ENCODE data around the gene BAG5.
A peak's percentile ranks its signal among the peaks of the same experiment; 100 is the strongest.

BAG5 gene

DNA sequence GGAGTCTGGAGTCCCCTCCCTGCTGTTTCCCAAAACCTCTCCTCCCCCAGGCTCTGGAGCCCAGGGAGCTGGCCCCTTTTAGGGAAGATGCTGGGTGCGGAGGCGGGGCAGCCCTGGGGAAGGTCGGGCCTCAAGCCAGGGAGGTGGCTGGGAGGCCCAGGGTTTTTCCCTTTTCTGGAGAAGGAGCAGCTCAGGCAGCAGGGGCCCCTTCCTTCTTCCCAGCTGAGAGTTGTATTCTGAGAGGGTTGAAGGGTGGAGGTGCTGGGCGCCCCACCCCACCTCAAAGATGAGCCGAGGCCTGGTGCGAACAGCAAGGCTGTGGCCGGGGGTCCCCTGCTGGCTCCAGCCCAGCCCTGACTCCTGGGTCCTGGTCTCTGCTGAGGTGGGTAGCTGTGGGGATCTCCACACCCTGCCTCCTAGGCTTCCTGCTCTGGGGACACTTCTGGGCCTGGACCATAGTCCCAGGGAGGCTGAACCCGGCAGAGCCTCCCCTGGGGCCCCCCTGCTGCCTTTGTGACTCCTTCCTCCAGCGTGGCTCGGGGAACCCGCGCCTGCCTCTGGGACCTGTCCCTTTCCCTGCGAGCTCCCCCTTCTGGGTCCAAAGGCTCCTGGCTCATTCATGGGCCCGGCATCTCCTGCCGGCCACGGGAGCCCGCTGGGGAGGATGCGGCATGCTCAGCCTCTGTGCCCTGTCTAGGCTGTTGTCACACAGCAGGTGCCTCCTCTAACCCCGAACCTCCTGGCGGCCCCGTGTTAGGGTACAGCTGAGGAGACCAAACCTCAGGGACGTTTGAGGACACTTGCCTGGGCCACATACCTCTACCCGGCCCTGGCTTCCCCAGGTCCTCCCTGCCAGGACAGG lies 29.1 kb downstream of the BAG5 start:
- DNase-seq (ENCODE audit: low read depth): no peak
- no peak overlapping the region for H3K4me3 ChIP-seq (ENCODE audit: low read depth, low read length)
- TF ChIP-seq, protein P1, sequence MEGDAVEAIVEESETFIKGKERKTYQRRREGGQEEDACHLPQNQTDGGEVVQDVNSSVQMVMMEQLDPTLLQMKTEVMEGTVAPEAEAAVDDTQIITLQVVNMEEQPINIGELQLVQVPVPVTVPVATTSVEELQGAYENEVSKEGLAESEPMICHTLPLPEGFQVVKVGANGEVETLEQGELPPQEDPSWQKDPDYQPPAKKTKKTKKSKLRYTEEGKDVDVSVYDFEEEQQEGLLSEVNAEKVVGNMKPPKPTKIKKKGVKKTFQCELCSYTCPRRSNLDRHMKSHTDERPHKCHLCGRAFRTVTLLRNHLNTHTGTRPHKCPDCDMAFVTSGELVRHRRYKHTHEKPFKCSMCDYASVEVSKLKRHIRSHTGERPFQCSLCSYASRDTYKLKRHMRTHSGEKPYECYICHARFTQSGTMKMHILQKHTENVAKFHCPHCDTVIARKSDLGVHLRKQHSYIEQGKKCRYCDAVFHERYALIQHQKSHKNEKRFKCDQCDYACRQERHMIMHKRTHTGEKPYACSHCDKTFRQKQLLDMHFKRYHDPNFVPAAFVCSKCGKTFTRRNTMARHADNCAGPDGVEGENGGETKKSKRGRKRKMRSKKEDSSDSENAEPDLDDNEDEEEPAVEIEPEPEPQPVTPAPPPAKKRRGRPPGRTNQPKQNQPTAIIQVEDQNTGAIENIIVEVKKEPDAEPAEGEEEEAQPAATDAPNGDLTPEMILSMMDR (conservative IDR thresholded peaks at IDR 0.05; ENCODE audit: low read depth, low read length): no peak

DNA sequence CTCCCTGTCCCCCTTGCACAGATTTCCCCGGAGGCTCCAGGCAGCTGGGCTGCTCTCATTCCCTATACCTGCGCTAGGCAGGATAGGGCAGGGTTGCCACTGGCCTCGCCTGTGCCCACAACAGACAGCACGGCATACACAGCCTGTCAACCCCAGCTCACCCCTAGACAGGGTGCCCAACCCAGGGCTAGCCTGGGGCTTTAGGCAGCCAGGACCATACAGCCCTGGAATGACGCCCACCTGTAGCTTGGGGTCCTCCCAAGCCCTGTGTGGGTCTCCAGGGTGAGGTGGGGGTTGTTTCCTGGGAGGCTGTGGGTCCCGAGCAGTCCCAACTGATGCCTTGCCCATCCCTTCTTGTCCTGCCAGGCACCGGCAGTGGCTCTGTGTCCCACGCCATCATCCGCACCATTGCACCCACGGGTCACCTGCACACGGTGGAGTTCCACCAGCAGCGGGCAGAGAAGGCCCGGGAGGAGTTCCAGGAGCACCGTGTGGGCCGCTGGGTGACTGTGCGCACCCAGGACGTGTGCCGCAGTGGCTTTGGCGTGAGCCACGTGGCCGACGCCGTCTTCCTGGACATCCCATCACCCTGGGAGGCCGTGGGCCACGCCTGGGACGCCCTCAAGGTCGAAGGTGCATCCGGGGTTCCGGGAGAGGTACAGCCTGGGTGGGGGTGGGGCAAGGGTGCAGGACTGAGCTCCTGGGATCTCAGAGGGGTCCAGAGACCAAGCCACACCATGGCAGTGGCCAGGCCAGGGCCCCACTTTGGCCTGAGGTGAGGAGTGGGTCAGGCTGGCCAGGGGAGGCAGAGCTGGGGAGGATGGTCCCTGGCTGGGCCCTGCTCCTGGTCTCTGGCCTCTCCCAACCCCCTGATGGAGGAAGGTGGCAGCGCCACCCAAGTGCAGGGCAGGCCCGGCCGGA lies 30.0 kb downstream of the BAG5 start:
- TF ChIP-seq, protein P1 (conservative IDR thresholded peaks at IDR 0.05; ENCODE audit: low read depth, low read length): no peak
- no peak for DNase-seq (ENCODE audit: low read depth)
- H3K4me3 ChIP-seq (ENCODE audit: low read depth, low read length): no peak overlapping the region

DNA sequence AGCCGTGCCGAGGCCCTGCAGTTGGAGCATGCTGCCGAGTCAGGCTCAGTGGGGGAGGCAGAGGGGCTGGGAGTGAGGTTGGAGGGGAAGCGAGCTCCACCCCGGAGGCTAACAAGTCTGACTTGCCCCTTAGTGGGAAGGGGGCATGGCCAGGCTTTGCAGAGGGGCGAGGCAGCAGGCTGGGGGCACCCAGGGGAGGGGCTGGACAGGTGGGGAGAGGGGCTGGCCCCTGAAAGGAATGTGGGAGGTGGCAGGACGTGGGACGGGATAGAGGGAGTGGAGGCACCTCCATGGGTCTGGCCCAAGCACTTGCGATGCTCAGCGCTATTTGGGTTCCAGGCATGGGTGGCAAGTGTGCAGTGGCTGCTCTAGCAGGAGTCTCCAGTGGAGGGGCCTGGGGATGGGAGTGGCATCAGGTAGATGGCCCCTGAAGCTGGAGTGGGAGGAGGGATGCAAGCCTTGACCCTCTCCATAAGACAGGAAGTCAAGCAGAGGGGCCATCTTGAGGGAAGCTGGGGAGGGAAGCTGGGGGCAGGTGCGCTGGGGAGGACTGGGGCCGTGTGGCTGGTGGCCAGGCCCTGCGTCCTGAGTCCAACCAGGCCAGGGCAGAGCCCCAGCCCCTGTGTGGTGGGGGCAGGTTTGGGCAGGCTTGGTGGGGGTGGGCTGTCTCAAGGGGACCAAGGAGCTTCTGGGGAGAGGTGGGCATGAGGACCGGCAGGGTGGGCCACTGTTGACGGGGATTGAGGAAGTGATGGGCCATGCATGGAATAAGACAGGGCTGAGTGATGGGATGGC lies 30.8 kb downstream of the BAG5 start:
- H3K4me3 ChIP-seq (ENCODE audit: low read depth, low read length): no peak overlapping the region
- no peak for DNase-seq (ENCODE audit: low read depth)
- TF ChIP-seq, protein P1 (conservative IDR thresholded peaks at IDR 0.05; ENCODE audit: low read depth, low read length): no peak

DNA sequence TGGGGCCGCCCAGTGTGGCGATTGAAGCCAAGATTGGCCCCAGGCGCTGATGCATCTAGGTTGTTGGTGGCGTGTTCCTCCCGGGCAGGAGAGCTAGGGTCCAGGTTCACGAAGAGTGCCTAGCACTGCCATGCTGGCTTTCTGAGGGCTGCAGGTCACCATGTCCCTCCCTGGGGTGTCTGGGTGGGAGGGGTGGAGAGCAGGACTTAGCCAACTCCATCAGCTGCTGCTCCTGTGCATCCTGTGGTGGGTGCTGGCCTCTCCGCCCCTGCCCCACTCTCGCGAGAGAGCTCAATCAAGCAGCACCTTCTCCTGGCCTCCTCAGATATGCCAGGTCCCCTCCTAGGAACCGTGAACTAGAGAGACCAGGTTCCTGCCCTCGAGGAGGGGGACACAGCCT lies 31.6 kb downstream of the BAG5 start:
- H3K4me3 ChIP-seq (ENCODE audit: low read depth, low read length): no peak overlapping the region
- TF ChIP-seq, protein P1 (conservative IDR thresholded peaks at IDR 0.05; ENCODE audit: low read depth, low read length): no peak
- DNase-seq (ENCODE audit: low read depth): no peak

DNA sequence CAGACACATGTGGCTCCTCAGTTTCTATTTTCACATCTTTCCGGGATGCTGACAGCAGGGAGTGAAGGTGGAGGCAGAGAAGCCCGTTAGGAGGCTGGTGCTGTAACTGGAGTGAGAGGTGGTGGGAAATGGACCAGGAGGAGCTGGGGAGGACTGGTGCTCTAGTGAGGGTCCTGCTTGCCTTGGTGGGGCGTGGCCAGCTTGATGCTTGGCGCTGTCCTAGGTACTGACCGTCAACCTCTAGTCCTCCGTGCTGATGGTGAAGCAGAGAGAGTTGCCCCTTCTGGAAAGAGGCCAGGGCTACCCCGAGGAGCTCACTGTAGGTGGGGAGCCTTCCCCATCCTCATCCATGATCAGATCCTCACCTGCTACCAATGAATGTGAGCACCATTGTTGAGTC lies 32.1 kb downstream of the BAG5 start:
- TF ChIP-seq, protein P1 (conservative IDR thresholded peaks at IDR 0.05; ENCODE audit: low read depth, low read length): no peak
- DNase-seq (ENCODE audit: low read depth): no peak
- peak overlapping the region; percentile 71 for H3K4me3 ChIP-seq (ENCODE audit: low read depth, low read length)
